Measurements from ENCODE around the gene POLD4. TPM values are rescaled to one million over a fixed set of nuclear protein-coding genes. Genes with fewer than 3 reads are reported as not detected.

Gene POLD4
- total RNA-seq, 2 experiments from 2014 or later: 153 to 171 TPM

DNA sequence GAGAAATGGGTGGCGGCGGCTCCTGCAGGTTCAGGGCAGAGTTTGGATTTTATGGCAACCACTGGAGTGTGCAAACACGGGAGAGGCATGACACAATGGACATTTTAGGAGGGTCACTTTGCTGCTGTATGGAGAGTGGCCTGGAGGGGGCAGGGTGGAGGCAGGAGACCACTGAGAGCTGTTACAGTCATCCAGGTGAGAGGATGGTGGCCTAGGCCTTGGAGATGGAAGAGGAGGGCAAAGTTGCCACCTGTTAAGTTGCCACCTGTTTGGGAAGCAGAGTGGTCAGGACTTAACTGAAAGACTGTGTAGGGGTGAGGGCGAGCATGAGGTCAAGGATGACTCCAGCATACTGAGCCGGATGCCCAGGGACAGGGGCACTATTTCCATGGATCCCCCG lies 36.1 kb upstream of the POLD4 start:
- H3K79me2 ChIP-seq (ENCODE audit: insufficient read depth, low read depth, low read length): peaks cover 19% of the 10 kb centered on the region; the same call in 1 of the 2 replicates
- no peaks in the 10 kb centered on the region for H4K20me1 ChIP-seq (ENCODE audit: insufficient read depth, low read length)
- no peak for TF ChIP-seq EZH2phosphoT487 (IDR thresholded peaks at IDR 0.05; ENCODE audit: borderline replicate concordance, low read depth, low read length)
- TF ChIP-seq CTCF (conservative IDR thresholded peaks at IDR 0.05; ENCODE audit: low read length): peak; percentile 83
- intact Hi-C loops (cut with micrococcal nuclease; ENCODE audit: unreplicated experiment): loop anchor here (1.0 kb wide), 1 partner anchor 117 kb away; no protein-coding TSS in a partner anchor
- H3K4me2 ChIP-seq (ENCODE audit: low read length): peak overlapping the region; percentile 24; the same call in 1 of the 2 replicates
- H3K9me3 ChIP-seq (ENCODE audit: low read length): no peaks in the 10 kb centered on the region
- CTCF ChIA-PET (ENCODE audit: unreplicated experiment): interaction anchor here (0.6 kb wide), 1 partner anchor 12 kb away, joined by 3 read pairs; the partner anchor contains the start of gene PPP1CA
- no peaks in the 10 kb centered on the region for H3K9me2 ChIP-seq (ENCODE audit: insufficient read depth, low read length)
- H3K36me3 ChIP-seq (ENCODE audit: insufficient read depth, low read length): peaks cover 14% of the 10 kb centered on the region
- BruUV-seq (replicated peaks): TSS peak; percentile 45
- POLR2A ChIA-PET: no interaction called here
- DNase-seq (ENCODE audit: low spot score): peak; percentile 61
- no peak overlapping the region for H2AFZ ChIP-seq (ENCODE audit: low read length)
- H3K27ac ChIP-seq (ENCODE audit: low read depth, low read length, poor library complexity, severe bottlenecking): no peak overlapping the region
- peaks cover 33% of the 10 kb centered on the region for H3K4me1 ChIP-seq (ENCODE audit: insufficient read depth, low read length, poor library complexity, severe bottlenecking)
- H3K4me3 ChIP-seq (ENCODE audit: low read depth, low read length, poor library complexity, severe bottlenecking): no peak overlapping the region

DNA sequence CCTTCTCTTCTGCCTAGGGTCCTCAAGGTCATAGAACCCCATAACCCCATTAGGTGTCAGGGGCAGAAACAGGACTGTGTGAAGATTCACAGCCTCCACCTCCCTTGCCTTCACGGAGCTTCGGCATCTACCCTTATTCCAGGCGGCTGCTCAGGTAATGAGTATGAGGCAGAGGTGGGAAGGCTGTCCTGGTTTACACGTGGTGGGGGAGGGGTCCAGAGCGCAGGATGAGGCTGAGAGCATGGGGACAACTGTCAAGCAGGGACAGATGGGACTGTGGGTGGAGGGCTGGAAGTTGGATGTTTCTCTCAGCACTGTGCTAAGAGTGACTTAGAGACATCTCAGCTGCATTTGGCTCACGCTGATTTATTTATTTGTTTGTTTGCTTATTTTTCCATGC lies 34.2 kb upstream of the POLD4 start:
- Histone ChIP-seq H2AFZ (ENCODE audit: low read length) (no peak overlapping the region), H3K79me2 (ENCODE audit: insufficient read depth, low read depth, low read length) (peaks cover 16% of the 10 kb centered on the region; the same call in 1 of the 2 replicates), H3K27ac (ENCODE audit: low read depth, low read length, poor library complexity, severe bottlenecking) (no peak overlapping the region), H3K4me1 (ENCODE audit: insufficient read depth, low read length, poor library complexity, severe bottlenecking) (peaks cover 30% of the 10 kb centered on the region), H4K20me1 (ENCODE audit: insufficient read depth, low read length) (no peaks in the 10 kb centered on the region), H3K9me2 (ENCODE audit: insufficient read depth, low read length) (no peaks in the 10 kb centered on the region), H3K36me3 (ENCODE audit: insufficient read depth, low read length) (no peaks in the 10 kb centered on the region), H3K4me3 (ENCODE audit: low read depth, low read length, poor library complexity, severe bottlenecking) (no peak overlapping the region), H3K9me3 (ENCODE audit: low read length) (no peaks in the 10 kb centered on the region), H3K4me2 (ENCODE audit: low read length) (no peak overlapping the region)
- CTCF ChIA-PET (ENCODE audit: unreplicated experiment): interaction anchor here (0.5 to 0.6 kb wide), 3 partner anchors 30 to 1724 kb away, joined by 3 to 6 read pairs (median 3); no protein-coding TSS in a partner anchor
- TF ChIP-seq EZH2phosphoT487 (IDR thresholded peaks at IDR 0.05; ENCODE audit: borderline replicate concordance, low read depth, low read length) (no peak), CTCF (conservative IDR thresholded peaks at IDR 0.05; ENCODE audit: low read length) (no peak)
- intact Hi-C loops (cut with micrococcal nuclease; ENCODE audit: unreplicated experiment): no loop called here
- DNase-seq (ENCODE audit: low spot score): no peak
- POLR2A ChIA-PET: interaction anchor here (1.4 kb wide), 1 partner anchor 32 kb away, joined by 4 read pairs; no protein-coding TSS in a partner anchor
- no TSS peak for BruUV-seq (replicated peaks)

GRCh38 chr11:67387069-67387468 lies 33.7 kb upstream of the POLD4 start:
- CTCF ChIA-PET (ENCODE audit: unreplicated experiment): interaction anchor here (0.5 to 1.1 kb wide), 5 partner anchors 30 to 1024 kb away, joined by 3 to 5 read pairs (median 3); partner anchors contain the start of gene AIP
- H3K36me3 ChIP-seq (ENCODE audit: insufficient read depth, low read length): no peaks in the 10 kb centered on the region
- intact Hi-C loops (cut with micrococcal nuclease; ENCODE audit: unreplicated experiment): no loop called here
- TF ChIP-seq CTCF (conservative IDR thresholded peaks at IDR 0.05; ENCODE audit: low read length) (no peak), EZH2phosphoT487 (IDR thresholded peaks at IDR 0.05; ENCODE audit: borderline replicate concordance, low read depth, low read length) (no peak)
- DNase-seq (ENCODE audit: low spot score): no peak
- H2AFZ ChIP-seq (ENCODE audit: low read length): no peak overlapping the region
- H3K4me3 ChIP-seq (ENCODE audit: low read depth, low read length, poor library complexity, severe bottlenecking): no peak overlapping the region
- POLR2A ChIA-PET: interaction anchor here (0.7 to 1.4 kb wide), 4 partner anchors 22 to 95 kb away, joined by 3 to 6 read pairs (median 4); no protein-coding TSS in a partner anchor
- no TSS peak for BruUV-seq (replicated peaks)
- H3K9me2 ChIP-seq (ENCODE audit: insufficient read depth, low read length): no peaks in the 10 kb centered on the region
- no peak overlapping the region for H3K27ac ChIP-seq (ENCODE audit: low read depth, low read length, poor library complexity, severe bottlenecking)
- no peaks in the 10 kb centered on the region for H3K9me3 ChIP-seq (ENCODE audit: low read length)
- H3K4me1 ChIP-seq (ENCODE audit: insufficient read depth, low read length, poor library complexity, severe bottlenecking): peaks cover 32% of the 10 kb centered on the region
- peaks cover 11% of the 10 kb centered on the region; the same call in 1 of the 2 replicates for H3K79me2 ChIP-seq (ENCODE audit: insufficient read depth, low read depth, low read length)
- no peaks in the 10 kb centered on the region for H4K20me1 ChIP-seq (ENCODE audit: insufficient read depth, low read length)
- H3K4me2 ChIP-seq (ENCODE audit: low read length): no peak overlapping the region
